Measurements from ENCODE around the gene WFDC12.
A peak's percentile ranks its signal among the peaks of the same experiment; 100 is the strongest.

Gene WFDC12

GRCh38 chr20:45087814-45088213 lies 36.5 kb downstream of the WFDC12 start:
- ATAC-seq, result peak; percentile 64
- TF ChIP-seq ZNF70 (CRISPR knock-in tag; IDR thresholded peaks at IDR 0.05) (no peak), SNAI2 (CRISPR knock-in tag; IDR thresholded peaks at IDR 0.05) (no peak), PPARA (CRISPR knock-in tag; IDR thresholded peaks at IDR 0.05; ENCODE audit: borderline replicate concordance) (no peak), CREB5 (CRISPR knock-in tag; IDR thresholded peaks at IDR 0.05; ENCODE audit: low read depth) (no peak), ZFP3 (CRISPR knock-in tag; IDR thresholded peaks at IDR 0.05) (no peak), ZFP30 (CRISPR knock-in tag; IDR thresholded peaks at IDR 0.05) (no peak), TSHZ2 (CRISPR knock-in tag; IDR thresholded peaks at IDR 0.05) (no peak), ZNF565 (CRISPR knock-in tag; conservative IDR thresholded peaks at IDR 0.05; ENCODE audit: low read depth) (no peak), ZNF8 (CRISPR knock-in tag; IDR thresholded peaks at IDR 0.05) (no peak), ZC3H10 (CRISPR knock-in tag; IDR thresholded peaks at IDR 0.05) (no peak), POU6F1 (CRISPR knock-in tag; IDR thresholded peaks at IDR 0.05; ENCODE audit: borderline replicate concordance, low read depth) (no peak), CSDC2 (CRISPR knock-in tag; IDR thresholded peaks at IDR 0.05) (no peak), TCF4 (CRISPR knock-in tag; IDR thresholded peaks at IDR 0.05; ENCODE audit: borderline replicate concordance) (no peak), BACH2 (CRISPR knock-in tag; IDR thresholded peaks at IDR 0.05; ENCODE audit: borderline replicate concordance) (no peak), GLIS3 (CRISPR knock-in tag; IDR thresholded peaks at IDR 0.05) (no peak), ESRRG (CRISPR knock-in tag; IDR thresholded peaks at IDR 0.05) (no peak), PATZ1 (CRISPR knock-in tag; IDR thresholded peaks at IDR 0.05; ENCODE audit: borderline replicate concordance) (no peak), ISL1 (CRISPR knock-in tag; IDR thresholded peaks at IDR 0.05) (no peak)

- peak; percentile 11 for ATAC-seq
- TF ChIP-seq PPARA (CRISPR knock-in tag; IDR thresholded peaks at IDR 0.05; ENCODE audit: borderline replicate concordance) (no peak), BACH2 (CRISPR knock-in tag; IDR thresholded peaks at IDR 0.05; ENCODE audit: borderline replicate concordance) (no peak), SNAI2 (CRISPR knock-in tag; IDR thresholded peaks at IDR 0.05) (no peak), OSR1 (CRISPR knock-in tag; IDR thresholded peaks at IDR 0.05) (no peak), ZNF8 (CRISPR knock-in tag; IDR thresholded peaks at IDR 0.05) (no peak), ARNTL (CRISPR knock-in tag; IDR thresholded peaks at IDR 0.05; ENCODE audit: borderline replicate concordance, low read depth) (no peak), TSHZ2 (CRISPR knock-in tag; IDR thresholded peaks at IDR 0.05) (no peak), ISL1 (CRISPR knock-in tag; IDR thresholded peaks at IDR 0.05) (no peak), ZNF70 (CRISPR knock-in tag; IDR thresholded peaks at IDR 0.05) (no peak)
Observed at GRCh38 chr20:45087097-45087790, 37.0 kb downstream of the WFDC12 start.

Measured in SK-N-SH treated with all-trans-retinoic acid at 6 μM for 48 hours (cell line).